OCI-LY7 (cell line): Measurements from ENCODE around the gene CELF1. TPM values are rescaled to one million over a fixed set of nuclear protein-coding genes. Genes with fewer than 3 reads are reported as not detected.

Experiments used
- BruUV-seq: library from RNA; stranded (reverse); fragments of 400-500 nt; replicated peaks from 2 replicates; lab custom pipeline; 2021; lab: Mats Ljungman, UMichigan
- CTCF ChIA-PET: fragments of 300-600 bp; sonication (Branson Sonifier 250); formaldehyde crosslinking; loops from one replicate; lab custom pipeline; 2022; ENCODE audit warnings: antibody characterized with exemption; ENCODE audit not compliant: unreplicated experiment; lab: Charles Lee
- POLR2A ChIA-PET: fragments of 300-600 bp; sonication (Branson Sonifier 250); formaldehyde crosslinking; loops from one replicate; lab custom pipeline; 2022; ENCODE audit warnings: antibody characterized with exemption; lab: Charles Lee
- DNase-seq: peaks from one replicate; pipeline ENCODE4 v3.0.0-alpha.2; 2015; ENCODE audit warnings: low spot score
- H2AFZ ChIP-seq: fragments of 200-600 bp; sonication (generic), shearing (Covaris generic); 2 replicates; pipeline ENCODE4 v1.6.1; 2014; ENCODE audit warnings: mild to moderate bottlenecking, antibody characterized with exemption, low read length, moderate library complexity
- H3K27ac ChIP-seq: fragments of 200-600 bp; sonication (generic); 2 replicates; pipeline ENCODE4 v1.5.1; 2014; ENCODE audit warnings: mixed run types, low read depth, mild to moderate bottlenecking, moderate library complexity, low read length, inconsistent platforms; ENCODE audit not compliant: poor library complexity, severe bottlenecking
- H3K36me3 ChIP-seq: fragments of 200-600 bp; sonication (generic); 2 replicates; pipeline ENCODE4 v1.6.1; 2014; ENCODE audit warnings: mild to moderate bottlenecking, antibody characterized with exemption, low read length, moderate library complexity, mixed read lengths; ENCODE audit not compliant: insufficient read depth
- H3K4me1 ChIP-seq: fragments of 200-600 bp; sonication (generic); 2 replicates; pipeline ENCODE4 v1.5.1; 2014; ENCODE audit warnings: mild to moderate bottlenecking, low read length; ENCODE audit not compliant: insufficient read depth, poor library complexity, severe bottlenecking
- H3K4me2 ChIP-seq: fragments of 200-600 bp; sonication (generic); 2 replicates; pipeline ENCODE4 v1.6.1; 2014; ENCODE audit warnings: mild to moderate bottlenecking, low read length
- H3K4me3 ChIP-seq: fragments of 200-600 bp; sonication (generic); 2 replicates; pipeline ENCODE4 v1.5.1; 2014; ENCODE audit warnings: mild to moderate bottlenecking, low read depth, low read length; ENCODE audit not compliant: poor library complexity, severe bottlenecking
- H3K79me2 ChIP-seq: fragments of 200-600 bp; sonication (generic); 2 replicates; pipeline ENCODE4 v1.6.1; 2016; ENCODE audit warnings: low read depth, mild to moderate bottlenecking, low read length, moderate library complexity, mixed read lengths; ENCODE audit not compliant: insufficient read depth
- H3K9me2 ChIP-seq: fragments of 200-600 bp; sonication (generic); 2 replicates; pipeline ENCODE4 v1.6.1; 2016; ENCODE audit warnings: mild to moderate bottlenecking, low read length, mixed read lengths; ENCODE audit not compliant: insufficient read depth
- H3K9me3 ChIP-seq: fragments of 200-600 bp; sonication (generic); 2 replicates; pipeline ENCODE4 v1.6.1; 2014; ENCODE audit warnings: mild to moderate bottlenecking, mixed run types, low read length, mixed read lengths
- H4K20me1 ChIP-seq: fragments of 200-600 bp; sonication (generic); 2 replicates; pipeline ENCODE4 v1.6.1; 2014; ENCODE audit warnings: mild to moderate bottlenecking, antibody characterized with exemption, low read length, moderate library complexity, mixed read lengths; ENCODE audit not compliant: insufficient read depth
- EZH2phosphoT487 ChIP-seq: fragments of 200-600 bp; sonication (generic); IDR thresholded peaks from 2 replicates; pipeline ENCODE4 v1.6.1; 2018; ENCODE audit warnings: low read depth, borderline replicate concordance, mild to moderate bottlenecking, mixed run types, antibody characterized with exemption, low read length, moderate library complexity, mixed read lengths
- intact Hi-C: fragments of 100-400 bp; cut with micrococcal nuclease; formaldehyde crosslinking; loops from one replicate; pipeline ENCODE4 v1.10.0; 2022; ENCODE audit not compliant: unreplicated experiment
- total RNA-seq, 2 experiments: library from RNA; depleted of rRNA in 1 of 2; stranded (reverse); fragments of >200 nt in 1 of 2; shearing (Covaris generic) in 1 of 2; gene quantifications; 2 replicates each; pipeline ENCODE4 v1.2.3, GENCODE V29; 2014 to 2022
- TF ChIP-seq, protein P1 (sequence below): fragments of 200-600 bp; sonication (generic); conservative IDR thresholded peaks from 2 replicates; pipeline ENCODE4 v1.5.1; 2014; ENCODE audit warnings: mild to moderate bottlenecking, antibody characterized with exemption, low read length, moderate library complexity, mixed read lengths

CELF1 gene
- total RNA-seq, 2 experiments from 2014 or later: 87.4 to 143 TPM

DNA sequence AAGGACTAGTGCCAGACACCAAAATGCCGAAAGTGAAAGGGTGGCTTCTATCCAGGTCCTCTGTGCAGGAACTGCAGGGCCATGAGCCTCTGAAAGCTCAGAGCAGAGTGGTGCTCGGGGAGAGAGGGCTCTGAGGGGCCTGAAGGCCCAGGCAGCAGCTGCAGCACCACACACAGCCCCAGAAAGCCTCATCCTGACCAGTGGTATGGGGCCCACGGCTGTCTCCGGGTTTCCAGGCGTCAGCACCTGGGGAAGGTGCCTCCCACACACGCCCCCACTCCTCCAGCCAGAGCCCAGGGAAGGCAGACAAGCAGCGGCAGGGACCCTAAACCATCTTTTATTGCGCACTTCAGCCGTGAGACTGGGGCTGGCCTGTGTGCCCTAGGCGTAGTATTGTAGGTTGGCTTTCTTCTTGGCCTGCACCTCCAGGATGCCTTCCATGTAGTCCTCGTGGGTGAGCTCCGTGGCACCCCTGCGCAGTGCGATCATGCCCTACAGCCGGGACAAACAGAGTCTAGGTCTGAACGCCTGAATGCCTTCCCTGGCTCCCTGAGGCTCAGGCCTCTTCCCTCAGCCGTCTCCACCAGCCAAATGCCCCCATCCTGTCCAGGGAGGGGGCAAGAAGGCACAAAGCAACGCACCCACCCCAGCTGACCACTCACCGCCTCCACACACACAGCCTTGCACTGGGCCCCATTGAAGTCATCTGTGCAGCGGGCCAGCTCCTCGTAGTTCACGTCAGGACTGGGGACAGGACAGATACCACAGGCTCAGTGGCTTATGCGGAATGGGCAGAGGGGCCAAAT lies 134.3 kb downstream of the CELF1 start:
- H3K36me3 ChIP-seq: peaks cover 85% of the 10 kb centered on the region
- POLR2A ChIA-PET: no interaction called here
- no TSS peak for BruUV-seq

DNA sequence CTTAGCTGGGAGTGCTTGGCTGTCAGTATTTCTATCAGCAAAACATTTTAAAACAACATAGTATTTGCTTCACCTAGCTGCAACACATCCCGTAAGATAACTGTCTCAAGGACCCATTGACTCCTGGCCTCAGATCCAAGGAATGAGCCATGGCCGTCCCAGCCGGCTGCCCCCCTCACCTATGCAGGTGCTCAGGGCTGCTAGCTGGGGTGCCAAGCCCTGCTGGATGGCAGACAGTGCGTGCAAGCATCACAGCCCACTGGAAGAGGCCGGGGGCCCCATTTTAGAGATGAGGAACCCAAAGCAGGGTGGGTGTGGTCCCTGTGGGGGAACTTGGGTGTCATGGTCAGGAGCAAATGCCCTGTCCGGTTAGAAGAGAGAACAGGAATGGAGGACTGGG lies 135.2 kb downstream of the CELF1 start:
- H3K4me1 ChIP-seq: no peaks in the 10 kb centered on the region
- TF ChIP-seq, protein P1, sequence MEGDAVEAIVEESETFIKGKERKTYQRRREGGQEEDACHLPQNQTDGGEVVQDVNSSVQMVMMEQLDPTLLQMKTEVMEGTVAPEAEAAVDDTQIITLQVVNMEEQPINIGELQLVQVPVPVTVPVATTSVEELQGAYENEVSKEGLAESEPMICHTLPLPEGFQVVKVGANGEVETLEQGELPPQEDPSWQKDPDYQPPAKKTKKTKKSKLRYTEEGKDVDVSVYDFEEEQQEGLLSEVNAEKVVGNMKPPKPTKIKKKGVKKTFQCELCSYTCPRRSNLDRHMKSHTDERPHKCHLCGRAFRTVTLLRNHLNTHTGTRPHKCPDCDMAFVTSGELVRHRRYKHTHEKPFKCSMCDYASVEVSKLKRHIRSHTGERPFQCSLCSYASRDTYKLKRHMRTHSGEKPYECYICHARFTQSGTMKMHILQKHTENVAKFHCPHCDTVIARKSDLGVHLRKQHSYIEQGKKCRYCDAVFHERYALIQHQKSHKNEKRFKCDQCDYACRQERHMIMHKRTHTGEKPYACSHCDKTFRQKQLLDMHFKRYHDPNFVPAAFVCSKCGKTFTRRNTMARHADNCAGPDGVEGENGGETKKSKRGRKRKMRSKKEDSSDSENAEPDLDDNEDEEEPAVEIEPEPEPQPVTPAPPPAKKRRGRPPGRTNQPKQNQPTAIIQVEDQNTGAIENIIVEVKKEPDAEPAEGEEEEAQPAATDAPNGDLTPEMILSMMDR: no peak
- no peak for TF ChIP-seq EZH2phosphoT487
- CTCF ChIA-PET: no interaction called here
- no peaks in the 10 kb centered on the region for H4K20me1 ChIP-seq
- POLR2A ChIA-PET: interaction anchor here (1.2 kb wide), 1 partner anchor 158 kb away, joined by 3 read pairs; no protein-coding TSS in a partner anchor
- no peaks in the 10 kb centered on the region for H3K9me3 ChIP-seq
- no peak overlapping the region for H3K4me3 ChIP-seq
- no peak overlapping the region for H3K4me2 ChIP-seq
- no peaks in the 10 kb centered on the region for H3K9me2 ChIP-seq
- no peak overlapping the region for H2AFZ ChIP-seq
- DNase-seq: no peak
- intact Hi-C loops: no loop called here
- no peaks in the 10 kb centered on the region for H3K79me2 ChIP-seq
- no peak overlapping the region for H3K27ac ChIP-seq
- peaks cover 81% of the 10 kb centered on the region for H3K36me3 ChIP-seq
- no TSS peak for BruUV-seq

More for the DNA sequence above, 134.3 kb downstream of the CELF1 start:
- Histone ChIP-seq H3K4me2 (no peak overlapping the region), H3K9me3 (no peaks in the 10 kb centered on the region), H2AFZ (no peak overlapping the region), H3K4me3 (no peak overlapping the region), H3K27ac (no peak overlapping the region), H3K9me2 (no peaks in the 10 kb centered on the region), H3K4me1 (no peaks in the 10 kb centered on the region), H4K20me1 (no peaks in the 10 kb centered on the region), H3K79me2 (no peaks in the 10 kb centered on the region; the same call in 1 of the 2 replicates)
- TF ChIP-seq, protein P1: no peak
- no peak for TF ChIP-seq EZH2phosphoT487
- CTCF ChIA-PET: no interaction called here
- intact Hi-C loops: no loop called here
- DNase-seq: no peak

DNA sequence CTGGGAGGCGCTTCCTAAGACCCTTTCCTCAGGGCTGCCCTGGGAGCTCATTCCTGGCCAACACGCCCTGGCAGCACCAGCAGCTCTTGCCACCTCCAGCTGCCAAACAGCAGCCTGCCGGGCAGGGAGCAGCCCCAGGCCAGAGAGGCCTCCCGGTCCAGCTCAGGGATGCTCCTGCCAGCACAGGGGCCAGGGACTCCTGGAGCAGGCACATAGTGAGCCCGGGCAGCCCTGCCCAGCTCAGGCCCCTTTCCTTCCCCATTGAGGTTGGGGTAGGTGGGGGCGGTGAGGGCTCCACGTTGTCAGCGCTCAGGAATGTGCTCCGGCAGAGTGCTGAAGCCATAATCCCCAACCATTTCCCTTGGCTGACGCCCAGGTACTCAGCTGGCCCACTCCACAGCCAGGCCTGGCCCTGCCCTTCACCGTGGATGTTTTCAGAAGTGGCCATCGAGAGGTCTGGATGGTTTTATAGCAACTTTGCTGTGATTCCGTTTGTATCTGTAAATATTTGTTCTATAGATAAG lies 136.9 kb downstream of the CELF1 start:
- intact Hi-C loops: no loop called here
- Histone ChIP-seq H3K4me2 (no peak overlapping the region), H3K79me2 (no peaks in the 10 kb centered on the region), H3K36me3 (peaks cover 65% of the 10 kb centered on the region), H3K27ac (no peak overlapping the region), H3K4me1 (no peaks in the 10 kb centered on the region), H3K9me2 (no peaks in the 10 kb centered on the region), H3K4me3 (no peak overlapping the region), H4K20me1 (no peaks in the 10 kb centered on the region), H3K9me3 (no peaks in the 10 kb centered on the region), H2AFZ (no peak overlapping the region)
- POLR2A ChIA-PET: interaction anchor here (0.6 kb wide), 1 partner anchor 41 kb away, joined by 3 read pairs; no protein-coding TSS in a partner anchor
- CTCF ChIA-PET: no interaction called here
- BruUV-seq: TSS peak; percentile 39
- no peak for TF ChIP-seq EZH2phosphoT487
- TF ChIP-seq, protein P1: no peak
- no peak for DNase-seq
